ENCODE measurements around the gene UBN1.

The UBN1 gene

GRCh38 chr16:4814542-4815173 is 32.6 kb upstream of the UBN1 start (continued):
- TF ChIP-seq ZNF449 (tag by site-specific recombination; IDR thresholded peaks at IDR 0.05): no peak
- TF ChIP-seq MEIS1 (CRISPR knock-in tag; IDR thresholded peaks at IDR 0.05; ENCODE audit: borderline replicate concordance): no peak
- no peak for TF ChIP-seq PRDM10 (tag by site-specific recombination; IDR thresholded peaks at IDR 0.05)
- no peak for TF ChIP-seq ZSCAN30 (tag by site-specific recombination; IDR thresholded peaks at IDR 0.05)
- TF ChIP-seq ZNF549 (tag by site-specific recombination; IDR thresholded peaks at IDR 0.05): no peak

GRCh38 chr16:4820652-4821051 is 26.6 kb upstream of the UBN1 start:
- ChIA-PET CTCF (no interaction called here), POLR2A (no interaction called here)
- TF ChIP-seq TSHZ1 (tag by site-specific recombination; IDR thresholded peaks at IDR 0.05; ENCODE audit: borderline replicate concordance): no peak
- no peak for TF ChIP-seq ZNF175 (tag by site-specific recombination; IDR thresholded peaks at IDR 0.05)
- TF ChIP-seq PRDM6 (tag by site-specific recombination; IDR thresholded peaks at IDR 0.05): no peak
- TF ChIP-seq ZNF513 (tag by site-specific recombination; IDR thresholded peaks at IDR 0.05): no peak
- TF ChIP-seq PRDM2 (tag by site-specific recombination; IDR thresholded peaks at IDR 0.05; ENCODE audit: borderline replicate concordance): no peak
- TF ChIP-seq SCRT2 (tag by site-specific recombination; IDR thresholded peaks at IDR 0.05): no peak
- no peak for TF ChIP-seq ZNF404 (tag by site-specific recombination; IDR thresholded peaks at IDR 0.05)
- no peak for TF ChIP-seq TCF7L2 (IDR thresholded peaks at IDR 0.05; ENCODE audit: borderline replicate concordance, low read depth, low read length)
- no peak for TF ChIP-seq ZBTB49 (tag by site-specific recombination; IDR thresholded peaks at IDR 0.05; ENCODE audit: low read depth)

More at GRCh38 chr16:4820652-4821051, 26.6 kb upstream of the UBN1 start:
- H3K27ac ChIP-seq (ENCODE audit: extremely low read depth, low read depth, low read length): no peak overlapping the region
- H3K4me1 ChIP-seq (ENCODE audit: control insufficient read depth, insufficient read depth, low read length): no peaks in the 10 kb centered on the region
- no peak overlapping the region for H3K4me3 ChIP-seq (ENCODE audit: low read depth, low read length)
- peaks cover 28 to 85% of the 10 kb centered on the region in 2 experiments for H3K36me3 ChIP-seq (ENCODE audit: control insufficient read depth in 2 of 2, insufficient read depth in 1 of 2, low read length in 2 of 2)
- H3K9me3 ChIP-seq (ENCODE audit: control insufficient read depth, insufficient read depth, low read depth, low read length): no peaks in the 10 kb centered on the region

Data from HEK293 (cell line).